HG03469 (cell line): Measurements from ENCODE around the gene P2RX5.
"Not testable (repeated sequence)": the region's sequence is repeated elsewhere in the genome, so short reads cannot be mapped to it uniquely, and the experiment has no call there.

ENCODE experiments used
- ATAC-seq: cut with Tn5 transposase; IDR thresholded peaks from one replicate; pipeline ENCODE4 v1.9.1; 2021; ENCODE audit warnings: mild to moderate bottlenecking, moderate library complexity, moderate number of reproducible peaks; ENCODE audit not compliant: unreplicated experiment

P2RX5 gene, protein sequence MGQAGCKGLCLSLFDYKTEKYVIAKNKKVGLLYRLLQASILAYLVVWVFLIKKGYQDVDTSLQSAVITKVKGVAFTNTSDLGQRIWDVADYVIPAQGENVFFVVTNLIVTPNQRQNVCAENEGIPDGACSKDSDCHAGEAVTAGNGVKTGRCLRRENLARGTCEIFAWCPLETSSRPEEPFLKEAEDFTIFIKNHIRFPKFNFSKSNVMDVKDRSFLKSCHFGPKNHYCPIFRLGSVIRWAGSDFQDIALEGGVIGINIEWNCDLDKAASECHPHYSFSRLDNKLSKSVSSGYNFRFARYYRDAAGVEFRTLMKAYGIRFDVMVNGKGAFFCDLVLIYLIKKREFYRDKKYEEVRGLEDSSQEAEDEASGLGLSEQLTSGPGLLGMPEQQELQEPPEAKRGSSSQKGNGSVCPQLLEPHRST

GRCh38 chr17:3695723-3696411 lies at the start of gene P2RX5:
P2RX5 (minus strand) TSS chr17:3696155; CDS start chr17:3696005, 150 bp downstream.
- no peak for ATAC-seq

- ATAC-seq, result no peak
Measured at GRCh38 chr17:3745071-3745470, 49.1 kb upstream of the P2RX5 start.

DNA sequence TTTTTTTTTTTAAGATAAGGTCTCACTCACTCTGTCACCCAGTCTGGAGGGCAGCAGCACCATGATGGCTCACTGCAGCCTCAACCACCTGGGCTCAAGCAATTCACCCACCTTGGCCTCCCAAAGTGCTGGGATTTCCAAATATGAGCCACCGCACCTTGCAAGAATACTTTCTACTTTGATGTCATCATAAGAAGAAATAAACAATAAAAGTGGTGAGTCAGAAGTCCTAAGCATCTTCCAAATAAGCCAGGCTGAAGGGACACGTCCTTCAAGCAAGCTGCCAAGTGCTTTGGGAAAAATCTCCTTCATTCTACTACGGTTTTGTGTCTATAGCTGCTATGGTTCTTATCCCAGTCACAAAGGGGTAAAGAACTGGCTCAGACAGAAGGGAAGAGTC lies 48.1 kb upstream of the P2RX5 start:
- no peak for ATAC-seq

GRCh38 chr17:3740611-3741073 lies 44.7 kb upstream of the P2RX5 start:
- ATAC-seq, result no peak

GRCh38 chr17:3739422-3740124 lies 43.6 kb upstream of the P2RX5 start:
- ATAC-seq, result no peak

DNA sequence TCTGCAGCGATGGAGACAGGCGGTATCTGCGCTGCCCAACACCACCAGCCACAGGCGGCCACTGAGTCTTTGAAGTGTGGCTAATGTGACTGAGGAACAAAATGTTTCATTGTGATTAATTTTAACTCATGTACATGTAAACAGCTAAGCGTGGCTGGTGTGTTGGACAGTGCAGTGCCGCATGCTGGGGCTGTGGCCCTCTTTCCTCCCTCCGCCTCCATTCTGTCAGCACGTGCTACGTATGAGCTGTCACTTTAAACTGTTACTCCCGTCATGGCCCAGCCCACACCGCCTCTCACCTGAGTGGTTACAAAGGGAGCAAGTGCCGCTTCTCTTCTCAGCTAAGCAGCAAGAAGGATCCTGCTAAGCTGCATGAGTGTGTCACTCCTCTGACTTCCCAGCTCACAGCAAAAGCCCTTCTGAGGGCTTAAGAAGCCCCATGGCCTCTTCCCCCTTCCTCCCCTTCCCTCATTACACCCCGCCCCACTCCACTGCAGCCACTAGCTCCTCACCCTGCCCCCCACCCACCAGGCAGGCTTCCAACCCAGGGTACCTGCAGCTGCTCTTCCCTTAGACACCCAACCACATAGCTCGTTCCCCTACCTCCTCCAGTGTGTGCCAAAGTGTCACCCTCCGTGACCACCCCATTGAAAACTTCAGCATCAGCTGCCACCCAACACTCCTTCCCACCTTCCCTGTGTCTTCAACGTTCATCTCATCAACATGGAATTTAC lies 42.8 kb upstream of the P2RX5 start:
- no peak for ATAC-seq

GRCh38 chr17:3735515-3735914 lies 39.6 kb upstream of the P2RX5 start:
- no peak for ATAC-seq

DNA sequence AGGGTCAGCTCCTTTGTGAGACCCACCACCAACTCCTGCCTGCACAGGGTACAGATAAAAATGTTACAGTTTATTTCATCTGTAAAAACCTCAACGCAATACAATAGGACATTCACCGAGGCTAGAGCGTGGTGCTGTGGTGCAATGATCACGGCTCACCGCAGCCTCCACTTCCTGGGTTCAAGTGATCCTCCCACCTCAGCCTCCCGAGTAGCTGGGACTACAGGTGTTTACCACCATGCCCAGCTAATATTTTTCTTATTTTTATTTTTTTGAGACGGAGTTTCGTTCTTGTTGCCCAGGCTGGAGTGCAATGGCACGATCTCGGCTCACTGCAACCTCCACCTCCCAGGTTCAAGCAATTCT lies 38.9 kb upstream of the P2RX5 start:
- ATAC-seq, result not testable (repeated sequence)

DNA sequence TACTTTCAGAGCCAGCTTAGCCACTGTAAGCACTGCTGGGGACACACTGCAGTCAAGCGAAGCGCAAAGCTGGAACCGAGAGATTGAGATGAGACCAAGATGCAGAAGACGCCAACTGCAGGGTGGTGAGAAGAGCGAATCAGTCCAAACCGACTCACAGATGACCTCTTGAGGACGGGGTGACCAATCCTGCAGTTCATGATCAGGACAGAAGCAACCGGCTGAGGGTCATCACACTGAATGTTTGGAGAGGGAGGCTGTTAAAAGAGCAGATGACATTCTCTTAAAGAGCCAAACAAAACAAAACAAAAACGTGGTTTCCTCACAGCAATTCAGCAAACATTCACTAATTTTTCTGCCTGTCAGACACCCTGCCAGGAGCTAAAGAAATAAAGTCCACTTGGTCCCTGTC lies 36.3 kb upstream of the P2RX5 start:
- ATAC-seq, result no peak

GRCh38 chr17:3730881-3731429 lies 35.0 kb upstream of the P2RX5 start:
- no peak for ATAC-seq

GRCh38 chr17:3729881-3730280 lies 33.9 kb upstream of the P2RX5 start:
- no peak for ATAC-seq

DNA sequence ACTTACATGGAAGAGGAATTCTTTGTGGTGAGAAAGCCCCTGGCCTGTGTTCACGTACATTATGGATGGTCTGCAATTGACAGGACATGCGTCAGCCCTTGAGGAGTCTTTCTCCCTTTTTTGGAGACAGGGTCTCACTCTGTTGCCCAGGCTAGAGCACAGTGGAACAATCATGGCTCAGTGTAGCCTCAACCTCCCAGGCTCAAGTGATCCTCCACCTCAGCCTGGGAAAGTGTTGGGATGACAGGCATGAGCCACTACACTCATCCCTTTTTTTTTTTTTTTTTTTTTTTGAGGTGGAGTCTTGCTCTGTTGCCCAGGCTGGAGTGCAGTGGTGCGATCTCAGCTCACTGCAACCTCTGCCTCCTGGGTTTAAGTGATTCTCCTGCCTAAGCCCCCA lies 32.1 kb upstream of the P2RX5 start:
- not testable (repeated sequence) for ATAC-seq

DNA sequence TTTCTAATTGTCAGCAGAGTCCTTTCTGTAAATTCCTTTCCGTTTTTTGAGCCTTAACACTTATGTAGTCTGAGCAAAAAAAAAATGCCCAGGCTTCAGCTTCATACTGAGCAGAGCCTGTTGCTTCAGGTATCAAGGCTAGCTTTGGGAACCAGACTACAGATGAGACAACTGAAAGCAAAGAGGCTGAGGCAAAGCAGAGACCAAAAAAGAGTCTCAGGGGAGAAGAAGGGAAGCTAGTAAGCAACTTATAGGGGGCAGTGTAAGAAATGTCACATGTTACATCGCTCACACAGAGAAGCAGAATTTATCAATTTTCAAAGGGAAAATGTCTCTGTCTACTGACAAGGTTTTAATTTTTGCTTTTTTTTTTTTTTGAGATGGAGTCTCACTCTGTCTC lies 31.1 kb upstream of the P2RX5 start:
- ATAC-seq, result no peak

DNA sequence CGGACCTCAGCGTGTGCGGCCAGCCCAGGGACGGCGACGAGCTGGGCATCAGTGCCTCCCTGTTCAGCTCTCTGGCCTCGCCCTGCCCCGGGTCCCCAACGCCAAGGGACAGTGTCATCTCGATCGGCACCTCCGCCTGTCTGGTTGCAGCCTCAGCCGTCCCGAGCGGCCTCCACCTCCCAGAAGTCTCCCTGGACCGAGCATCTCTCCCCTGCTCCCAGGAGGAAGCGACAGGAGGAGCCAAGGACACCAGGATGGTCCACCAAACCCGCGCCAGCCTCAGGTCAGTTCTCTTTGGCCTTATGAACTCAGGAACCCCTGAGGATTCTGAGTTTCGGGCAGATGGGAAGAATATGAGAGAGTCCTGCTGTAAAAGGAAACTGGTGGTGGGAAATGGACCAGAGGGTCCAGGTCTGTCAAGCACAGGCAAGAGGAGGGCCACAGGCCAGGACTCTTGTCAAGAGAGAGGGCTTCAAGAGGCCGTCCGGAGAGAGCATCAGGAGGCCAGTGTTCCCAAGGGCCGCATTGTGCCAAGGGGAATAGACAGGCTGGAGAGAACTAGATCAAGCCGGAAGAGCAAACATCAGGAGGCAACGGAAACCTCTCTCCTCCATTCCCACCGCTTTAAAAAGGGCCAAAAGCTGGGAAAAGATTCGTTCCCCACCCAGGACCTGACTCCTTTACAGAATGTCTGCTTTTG lies 28.6 kb upstream of the P2RX5 start:
- no peak for ATAC-seq

GRCh38 chr17:3723556-3724377 lies 27.8 kb upstream of the P2RX5 start, which contains the start of gene HASPIN:
HASPIN (plus strand) TSS chr17:3723903; CDS start chr17:3723936, 33 bp downstream.
- peak; percentile 80 for ATAC-seq

- no peak for ATAC-seq
Measured at GRCh38 chr17:3723188-3723555, 27.2 kb upstream of the P2RX5 start.

GRCh38 chr17:3722716-3723115 lies 26.8 kb upstream of the P2RX5 start:
- no peak for ATAC-seq

DNA sequence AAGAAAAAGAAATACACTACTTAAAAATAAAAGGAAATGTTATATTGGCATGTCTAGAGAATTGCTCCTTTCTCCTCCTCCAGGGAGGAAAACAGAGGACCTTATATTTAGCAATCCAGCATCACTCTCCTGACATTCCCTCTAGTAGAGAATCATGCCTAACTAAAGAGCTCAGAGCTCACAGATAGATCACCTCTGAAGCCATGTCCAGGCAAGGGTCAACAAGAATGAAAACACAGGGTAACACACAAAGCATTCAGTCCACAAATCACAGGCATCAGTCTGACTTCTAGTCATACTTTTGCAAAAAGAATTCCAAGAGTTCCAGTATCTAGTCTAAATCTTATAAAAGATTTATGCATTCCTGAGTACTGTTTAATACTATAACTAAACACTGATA lies 23.3 kb upstream of the P2RX5 start:
- ATAC-seq, result no peak

GRCh38 chr17:3718201-3718600 lies 22.2 kb upstream of the P2RX5 start:
- no peak for ATAC-seq
